ENCODE data around the gene CYP46A1. TPM values are rescaled to one million over a fixed set of nuclear protein-coding genes. Genes with fewer than 3 reads are reported as not detected.

CYP46A1 gene
- total and polyA plus RNA-seq, 4 donors: 0.14 to 0.92 (median 0.48) TPM

DNA sequence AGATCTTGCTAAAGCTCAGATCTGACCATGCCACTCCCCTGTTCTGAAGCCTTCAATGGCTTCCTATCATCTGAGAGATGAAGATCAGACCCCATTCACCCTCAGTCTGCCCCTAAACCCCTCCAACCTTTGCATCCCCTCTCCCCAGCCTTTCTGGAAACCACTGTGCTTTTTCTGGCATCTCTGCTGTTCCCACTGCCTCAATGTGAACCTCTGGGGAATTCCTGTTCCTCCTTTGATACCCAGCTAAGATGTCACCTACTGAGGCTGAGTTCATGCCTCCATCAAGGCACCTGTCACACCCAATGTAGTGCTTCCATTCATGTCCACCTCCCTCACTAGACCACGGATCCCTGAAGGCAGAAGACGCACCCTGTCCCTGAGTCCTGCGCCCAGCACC, 19.3 kb downstream of the CYP46A1 start:
- H3K27me3 ChIP-seq (ENCODE audit: control insufficient read depth in 4 of 4, insufficient read depth in 4 of 4, low read length in 3 of 4): no peaks in the 10 kb centered on the region
- H3K9me3 ChIP-seq (ENCODE audit: control insufficient read depth in 4 of 4, low read length in 3 of 4): peaks cover 0 to 12% (median 8%) of the 10 kb centered on the region in 4 donors
- WGBS: 95% methylated on average over 3 of the region's 3 CpGs
- DNase-seq (ENCODE audit: low spot score): no peak
- peaks cover 0 to 3% (median under 1%) of the 10 kb centered on the region in 4 donors for H3K36me3 ChIP-seq (ENCODE audit: control insufficient read depth in 4 of 4, insufficient read depth in 3 of 4, low read depth in 1 of 4, low read length in 3 of 4)
- no peak overlapping the region for H3K27ac ChIP-seq (ENCODE audit: low read depth in 1 of 2, low read length in 2 of 2)
- TF ChIP-seq MAX (IDR thresholded peaks at IDR 0.05) (no peak), FOXA1 (IDR thresholded peaks at IDR 0.05) (no peak), REST (IDR thresholded peaks at IDR 0.05) (no peak), GABPA (IDR thresholded peaks at IDR 0.05 in 1 of 2, conservative IDR thresholded peaks at IDR 0.05 in 1 of 2) (no peak), CTCF (IDR thresholded peaks at IDR 0.05; ENCODE audit: low read depth, low read length, missing input control) (no peak), EGR1 (IDR thresholded peaks at IDR 0.05; ENCODE audit: low read depth in 2 of 2) (no peak), HNF4A (conservative IDR thresholded peaks at IDR 0.05) (no peak), FOXA2 (IDR thresholded peaks at IDR 0.05) (no peak), TAF1 (conservative IDR thresholded peaks at IDR 0.05) (no peak), NR2F2 (IDR thresholded peaks at IDR 0.05) (no peak), RXRA (IDR thresholded peaks at IDR 0.05) (no peak), SP1 (IDR thresholded peaks at IDR 0.05) (no peak), HNF4G (IDR thresholded peaks at IDR 0.05) (no peak), RAD21 (IDR thresholded peaks at IDR 0.05) (no peak), ZBTB33 (IDR thresholded peaks at IDR 0.05) (no peak), ATF3 (IDR thresholded peaks at IDR 0.05) (no peak), YY1 (IDR thresholded peaks at IDR 0.05) (no peak)
- H3K4me1 ChIP-seq (ENCODE audit: control insufficient read depth in 4 of 4, insufficient read depth in 4 of 4, low read length in 3 of 4): no peaks in the 10 kb centered on the region
- H3K9ac ChIP-seq (ENCODE audit: low read depth in 1 of 2, low read length in 2 of 2): no peak overlapping the region
- peak overlapping the region in 1 of 3 donors; percentile 5 for H3K4me3 ChIP-seq (ENCODE audit: low read depth in 1 of 3, low read length in 3 of 3)

All from liver (tissue), 9 donors.